Measurements from ENCODE around the gene LTB. TPM values are rescaled to one million over a fixed set of nuclear protein-coding genes. Genes with fewer than 3 reads are reported as not detected.

LTB gene
- total and polyA plus RNA-seq, 9 of the 15 experiments (the other 6 are each of a cell fraction or from before 2014, with no cell fraction given): 0.07 to 0.51 TPM; not detected in 7

DNA sequence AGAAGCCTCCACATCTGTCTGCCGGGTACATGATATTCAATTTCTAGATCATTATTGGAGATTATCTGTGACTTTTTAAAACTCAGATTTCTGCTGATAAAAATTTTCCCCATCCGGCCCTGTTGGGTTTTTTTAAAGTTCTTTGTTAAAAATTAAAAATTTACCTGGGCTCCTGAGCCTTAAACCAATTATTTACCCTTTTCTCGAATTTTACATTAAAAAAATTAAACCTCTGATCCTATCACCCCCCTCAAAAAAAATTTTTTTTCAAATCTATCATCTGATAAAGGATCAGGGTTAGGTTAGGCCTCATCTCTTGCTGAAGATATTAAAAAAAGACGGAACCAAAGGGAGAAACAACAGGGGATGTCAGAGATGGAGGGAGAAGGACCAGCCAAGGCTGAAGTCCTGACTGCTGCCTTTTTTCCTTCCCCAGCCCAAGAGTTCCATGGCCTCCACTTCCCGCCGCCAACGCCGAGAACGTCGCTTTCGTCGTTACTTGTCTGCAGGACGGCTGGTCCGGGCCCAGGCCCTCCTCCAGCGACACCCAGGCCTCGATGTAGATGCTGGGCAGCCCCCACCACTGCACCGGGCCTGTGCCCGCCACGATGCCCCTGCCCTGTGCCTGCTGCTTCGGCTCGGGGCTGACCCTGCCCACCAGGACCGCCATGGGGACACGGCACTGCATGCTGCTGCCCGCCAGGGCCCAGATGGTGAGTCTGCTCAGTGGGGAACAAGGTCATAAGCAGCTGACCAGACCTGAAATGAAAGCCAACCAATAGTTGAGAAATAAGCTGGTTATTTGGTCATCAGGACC, 34.3 kb downstream of the LTB start (continued):
- peak; percentile 74 for TF ChIP-seq MGA (IDR thresholded peaks at IDR 0.05)
- TF ChIP-seq, protein P1, sequence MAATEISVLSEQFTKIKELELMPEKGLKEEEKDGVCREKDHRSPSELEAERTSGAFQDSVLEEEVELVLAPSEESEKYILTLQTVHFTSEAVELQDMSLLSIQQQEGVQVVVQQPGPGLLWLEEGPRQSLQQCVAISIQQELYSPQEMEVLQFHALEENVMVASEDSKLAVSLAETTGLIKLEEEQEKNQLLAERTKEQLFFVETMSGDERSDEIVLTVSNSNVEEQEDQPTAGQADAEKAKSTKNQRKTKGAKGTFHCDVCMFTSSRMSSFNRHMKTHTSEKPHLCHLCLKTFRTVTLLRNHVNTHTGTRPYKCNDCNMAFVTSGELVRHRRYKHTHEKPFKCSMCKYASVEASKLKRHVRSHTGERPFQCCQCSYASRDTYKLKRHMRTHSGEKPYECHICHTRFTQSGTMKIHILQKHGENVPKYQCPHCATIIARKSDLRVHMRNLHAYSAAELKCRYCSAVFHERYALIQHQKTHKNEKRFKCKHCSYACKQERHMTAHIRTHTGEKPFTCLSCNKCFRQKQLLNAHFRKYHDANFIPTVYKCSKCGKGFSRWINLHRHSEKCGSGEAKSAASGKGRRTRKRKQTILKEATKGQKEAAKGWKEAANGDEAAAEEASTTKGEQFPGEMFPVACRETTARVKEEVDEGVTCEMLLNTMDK (IDR thresholded peaks at IDR 0.05; ENCODE audit: borderline replicate concordance, insufficient read depth, low read depth, low read length, poor library complexity, severe bottlenecking): peak; percentile 11
- peak; percentile 22 for TF ChIP-seq FIP1L1 (IDR thresholded peaks at IDR 0.05; ENCODE audit: low read depth, low read length, poor library complexity, severe bottlenecking)
- TF ChIP-seq MECOM (CRISPR knock-in tag; IDR thresholded peaks at IDR 0.05): peak; percentile 60
- 0 out of 2 replicates have a peak, but pooled peaks have one; percentile 69 for TF ChIP-seq ZNF12 (CRISPR knock-in tag; IDR thresholded peaks at IDR 0.05)
- TF ChIP-seq ZFP91 (CRISPR knock-in tag; IDR thresholded peaks at IDR 0.05): no peak
- no peak for TF ChIP-seq PPARD (CRISPR knock-in tag; IDR thresholded peaks at IDR 0.05)
- TF ChIP-seq NFATC3 (IDR thresholded peaks at IDR 0.05): 0 out of 2 replicates have a peak, but pooled peaks have one; percentile 54
- TF ChIP-seq CC2D1A (IDR thresholded peaks at IDR 0.05): no peak
- no peak for TF ChIP-seq STAT5B (CRISPR knock-in tag; IDR thresholded peaks at IDR 0.05)
- TF ChIP-seq SMARCE1 (IDR thresholded peaks at IDR 0.05): no peak

Measured in K562 (cell line).